HL-60 (cell line): ENCODE data around the gene DDTL.
"Not testable (repeated sequence)": the region's sequence is repeated elsewhere in the genome, so short reads cannot be mapped to it uniquely, and the experiment has no call there.

Experiments
- POLR2AphosphoS5 ChIP-seq: IDR thresholded peaks from 2 replicates; pipeline ENCODE4 v1.6.1; 2012; ENCODE audit warnings: low read depth
- TF ChIP-seq, protein P1 (sequence below): IDR thresholded peaks from one replicate; pipeline ENCODE4 v1.5.1; 2011; ENCODE audit warnings: low read length, control low read depth, inconsistent platforms; ENCODE audit not compliant: insufficient read depth
- TF ChIP-seq, protein P2 (sequence below): IDR thresholded peaks from 2 replicates; pipeline ENCODE4 v1.6.1; 2012; ENCODE audit warnings: low read depth; ENCODE audit not compliant: insufficient replicate concordance

DNA sequence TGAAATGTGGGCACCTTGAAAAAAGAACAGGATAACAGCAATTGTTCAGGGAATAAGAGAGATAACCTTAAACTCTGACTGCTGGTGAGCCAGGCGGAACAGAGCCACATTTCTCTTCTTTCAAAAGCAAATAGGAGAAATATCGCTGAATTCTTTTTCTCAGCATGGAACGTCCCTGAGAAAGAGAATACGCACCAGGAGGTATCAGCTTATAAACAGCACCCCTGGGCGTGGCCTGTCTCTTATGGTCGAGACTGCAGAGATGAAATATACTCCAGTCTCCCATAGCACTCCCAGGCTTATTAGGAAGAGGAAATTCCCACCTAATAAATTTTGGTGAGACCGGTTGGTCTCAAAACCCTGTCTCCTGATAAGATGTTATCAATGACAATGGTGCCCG, 10.8 kb upstream of the DDTL start:
- TF ChIP-seq, protein P1, sequence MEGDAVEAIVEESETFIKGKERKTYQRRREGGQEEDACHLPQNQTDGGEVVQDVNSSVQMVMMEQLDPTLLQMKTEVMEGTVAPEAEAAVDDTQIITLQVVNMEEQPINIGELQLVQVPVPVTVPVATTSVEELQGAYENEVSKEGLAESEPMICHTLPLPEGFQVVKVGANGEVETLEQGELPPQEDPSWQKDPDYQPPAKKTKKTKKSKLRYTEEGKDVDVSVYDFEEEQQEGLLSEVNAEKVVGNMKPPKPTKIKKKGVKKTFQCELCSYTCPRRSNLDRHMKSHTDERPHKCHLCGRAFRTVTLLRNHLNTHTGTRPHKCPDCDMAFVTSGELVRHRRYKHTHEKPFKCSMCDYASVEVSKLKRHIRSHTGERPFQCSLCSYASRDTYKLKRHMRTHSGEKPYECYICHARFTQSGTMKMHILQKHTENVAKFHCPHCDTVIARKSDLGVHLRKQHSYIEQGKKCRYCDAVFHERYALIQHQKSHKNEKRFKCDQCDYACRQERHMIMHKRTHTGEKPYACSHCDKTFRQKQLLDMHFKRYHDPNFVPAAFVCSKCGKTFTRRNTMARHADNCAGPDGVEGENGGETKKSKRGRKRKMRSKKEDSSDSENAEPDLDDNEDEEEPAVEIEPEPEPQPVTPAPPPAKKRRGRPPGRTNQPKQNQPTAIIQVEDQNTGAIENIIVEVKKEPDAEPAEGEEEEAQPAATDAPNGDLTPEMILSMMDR, result not testable (repeated sequence)
- TF ChIP-seq, protein P2, sequence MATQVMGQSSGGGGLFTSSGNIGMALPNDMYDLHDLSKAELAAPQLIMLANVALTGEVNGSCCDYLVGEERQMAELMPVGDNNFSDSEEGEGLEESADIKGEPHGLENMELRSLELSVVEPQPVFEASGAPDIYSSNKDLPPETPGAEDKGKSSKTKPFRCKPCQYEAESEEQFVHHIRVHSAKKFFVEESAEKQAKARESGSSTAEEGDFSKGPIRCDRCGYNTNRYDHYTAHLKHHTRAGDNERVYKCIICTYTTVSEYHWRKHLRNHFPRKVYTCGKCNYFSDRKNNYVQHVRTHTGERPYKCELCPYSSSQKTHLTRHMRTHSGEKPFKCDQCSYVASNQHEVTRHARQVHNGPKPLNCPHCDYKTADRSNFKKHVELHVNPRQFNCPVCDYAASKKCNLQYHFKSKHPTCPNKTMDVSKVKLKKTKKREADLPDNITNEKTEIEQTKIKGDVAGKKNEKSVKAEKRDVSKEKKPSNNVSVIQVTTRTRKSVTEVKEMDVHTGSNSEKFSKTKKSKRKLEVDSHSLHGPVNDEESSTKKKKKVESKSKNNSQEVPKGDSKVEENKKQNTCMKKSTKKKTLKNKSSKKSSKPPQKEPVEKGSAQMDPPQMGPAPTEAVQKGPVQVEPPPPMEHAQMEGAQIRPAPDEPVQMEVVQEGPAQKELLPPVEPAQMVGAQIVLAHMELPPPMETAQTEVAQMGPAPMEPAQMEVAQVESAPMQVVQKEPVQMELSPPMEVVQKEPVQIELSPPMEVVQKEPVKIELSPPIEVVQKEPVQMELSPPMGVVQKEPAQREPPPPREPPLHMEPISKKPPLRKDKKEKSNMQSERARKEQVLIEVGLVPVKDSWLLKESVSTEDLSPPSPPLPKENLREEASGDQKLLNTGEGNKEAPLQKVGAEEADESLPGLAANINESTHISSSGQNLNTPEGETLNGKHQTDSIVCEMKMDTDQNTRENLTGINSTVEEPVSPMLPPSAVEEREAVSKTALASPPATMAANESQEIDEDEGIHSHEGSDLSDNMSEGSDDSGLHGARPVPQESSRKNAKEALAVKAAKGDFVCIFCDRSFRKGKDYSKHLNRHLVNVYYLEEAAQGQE, result not testable (repeated sequence)
- not testable (repeated sequence) for TF ChIP-seq POLR2AphosphoS5
